HepG2 (cell line): Measurements from ENCODE around the gene ARID3C. TPM values are rescaled to one million over a fixed set of nuclear protein-coding genes. Genes with fewer than 3 reads are reported as not detected.
A peak's percentile ranks its signal among the peaks of the same experiment; 100 is the strongest.

ENCODE experiments used
- ATF7 ChIP-seq, 2 experiments: fragments of 450-650 bp in 1 of 2; sonication (generic) in 1 of 2; formaldehyde crosslinking in 1 of 2; IDR thresholded peaks; 2 replicates each; pipeline versions ENCODE4 v1.4.0 to v1.6.1; 2016 to 2020; ENCODE audit warnings: antibody characterized with exemption in 1 of 2, mild to moderate bottlenecking in 1 of 2, missing genetic modification reagents in 1 of 2
- CEBPG ChIP-seq: IDR thresholded peaks from 2 replicates; pipeline ENCODE4 v1.6.1; 2016
- CTCF ChIP-seq: sonication (generic); formaldehyde crosslinking; IDR thresholded peaks from 2 replicates; pipeline ENCODE4 v1.5.0; 2020; ENCODE audit warnings: mild to moderate bottlenecking, missing genetic modification reagents, moderate library complexity
- E2F2 ChIP-seq: sonication (generic); formaldehyde crosslinking; IDR thresholded peaks from 2 replicates; pipeline ENCODE4 v1.4.0; 2020; ENCODE audit warnings: missing genetic modification reagents, borderline replicate concordance
- HOXD1 ChIP-seq: sonication (generic); formaldehyde crosslinking; IDR thresholded peaks from 2 replicates; pipeline ENCODE4 v1.5.0; 2020; ENCODE audit warnings: missing genetic modification reagents
- PATZ1 ChIP-seq: sonication (generic); formaldehyde crosslinking; IDR thresholded peaks from 2 replicates; pipeline ENCODE4 v1.4.0; 2020; ENCODE audit warnings: missing genetic modification reagents
- PCBP1 ChIP-seq: fragments of 200-400 bp; formaldehyde crosslinking; IDR thresholded peaks from 2 replicates; pipeline ENCODE4 v1.6.1; 2017; ENCODE audit warnings: mild to moderate bottlenecking, low read depth, low read length, borderline replicate concordance
- SMAD3 ChIP-seq: sonication (generic); formaldehyde crosslinking; IDR thresholded peaks from 2 replicates; pipeline ENCODE4 v1.4.0; 2020; ENCODE audit warnings: missing genetic modification reagents
- SP2 ChIP-seq: sonication (generic); formaldehyde crosslinking; IDR thresholded peaks from 2 replicates; pipeline ENCODE4 v1.5.1; 2020; ENCODE audit warnings: mild to moderate bottlenecking, missing genetic modification reagents
- ZBTB8A ChIP-seq: sonication (generic); formaldehyde crosslinking; IDR thresholded peaks from 2 replicates; pipeline ENCODE4 v1.4.0; 2020; ENCODE audit warnings: mild to moderate bottlenecking, low read depth, missing genetic modification reagents, borderline replicate concordance
- ZFP91 ChIP-seq: sonication (generic); formaldehyde crosslinking; IDR thresholded peaks from 2 replicates; pipeline ENCODE4 v1.9.0; 2022; ENCODE audit warnings: missing genetic modification reagents, mild to moderate bottlenecking, borderline replicate concordance
- polyA plus RNA-seq, 8 experiments: library from polyadenylated mRNA; depleted of rRNA in 3 of 8; stranded (reverse) in 7 of 8; unstranded in 1 of 8; fragments of >200 nt; fragmentation: Illumina TruSeq in 4 of 8; extraction: Trizol in 4 of 8; gene quantifications; 2 replicates each; pipeline versions ENCODE4 v1.2.1 to v1.2.3, GENCODE V29; 2011 to 2016; ENCODE audit warnings: low read depth in 4 of 8, missing spikeins in 1 of 8, mixed read lengths in 1 of 8; ENCODE audit not compliant: insufficient read depth in 1 of 8
- total RNA-seq, 5 experiments: library from RNA; depleted of rRNA; stranded (reverse); fragments of >200 nt; fragmentation: Illumina TruSeq; extraction: Trizol; gene quantifications; 2 replicates each; pipeline ENCODE4 v1.2.3, GENCODE V29; 2016; ENCODE audit warnings: low read depth in 1 of 5

The ARID3C gene
- total and polyA plus RNA-seq, 2 of the 13 experiments (the other 11 are each of a cell fraction or from before 2014, with no cell fraction given): not detected

GRCh38 chr9:34665381-34666250 is 36.8 kb upstream of the ARID3C start (continued):
- TF ChIP-seq HOXD1 (CRISPR knock-in tag): no peak
- TF ChIP-seq ZFP91 (CRISPR knock-in tag): no peak
- no peak for TF ChIP-seq E2F2 (CRISPR knock-in tag)
- no peak for TF ChIP-seq SMAD3 (CRISPR knock-in tag)
- peak; percentile 60 for TF ChIP-seq ATF7 (IDR thresholded peaks at IDR 0.05)
- TF ChIP-seq ATF7 (CRISPR knock-in tag; IDR thresholded peaks at IDR 0.05): no peak
- no peak for TF ChIP-seq ZBTB8A (CRISPR knock-in tag)
- peak; percentile 13; the same call in 1 of the 2 replicates for TF ChIP-seq CTCF (CRISPR knock-in tag)
- 0 out of 2 replicates have a peak, but pooled peaks have one; percentile 41 for TF ChIP-seq PATZ1 (CRISPR knock-in tag)
- 0 out of 2 replicates have a peak, but pooled peaks have one; percentile 34 for TF ChIP-seq PCBP1
- TF ChIP-seq SP2: no peak
- 0 out of 2 replicates have a peak, but pooled peaks have one; percentile 34 for TF ChIP-seq CEBPG (CRISPR knock-in tag)
